NCI-H510A (cell line): Measurements from ENCODE around the gene TOMT.
A peak's percentile ranks its signal among the peaks of the same experiment; 100 is the strongest.

Source experiments
- DNase-seq: peaks from one replicate; lab custom pipeline; 2025; lab: John Stamatoyannopoulos, UW

Gene TOMT

DNA sequence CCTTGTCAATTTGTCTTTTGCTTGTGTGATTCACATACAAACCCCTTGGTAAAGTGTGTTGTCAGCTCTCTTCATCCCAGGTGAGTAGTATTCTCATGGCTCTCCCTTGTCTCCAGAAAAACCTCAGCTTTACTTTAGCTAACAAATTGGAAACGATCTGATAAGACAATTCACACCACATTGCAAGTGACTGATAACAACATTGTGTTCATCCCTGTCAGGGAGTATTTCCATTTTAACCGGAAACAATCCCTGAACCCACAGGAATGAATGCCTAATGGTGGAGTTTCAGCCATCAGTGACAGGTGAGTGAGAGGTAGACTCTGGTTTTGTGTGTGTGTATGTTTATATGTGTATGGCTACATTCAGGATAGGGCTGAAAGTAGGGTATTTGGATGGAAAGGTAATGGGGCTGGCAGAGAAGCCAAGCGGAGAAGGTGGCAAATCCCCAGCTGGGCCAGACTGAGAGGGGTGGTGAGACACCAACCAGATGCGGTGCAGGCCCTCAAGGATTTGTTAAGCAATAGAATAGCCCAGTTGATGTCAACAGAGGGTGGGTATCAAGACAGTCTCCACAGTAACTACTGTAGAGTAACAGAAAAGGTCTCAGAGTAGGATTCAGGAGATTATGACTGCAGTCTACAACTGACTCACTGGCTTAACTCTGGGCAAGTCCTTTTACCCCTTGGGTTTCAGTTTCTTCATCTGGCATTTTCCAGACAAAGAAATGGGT is 17.5 kb upstream of the TOMT start:
- DNase-seq, result no peak

DNA sequence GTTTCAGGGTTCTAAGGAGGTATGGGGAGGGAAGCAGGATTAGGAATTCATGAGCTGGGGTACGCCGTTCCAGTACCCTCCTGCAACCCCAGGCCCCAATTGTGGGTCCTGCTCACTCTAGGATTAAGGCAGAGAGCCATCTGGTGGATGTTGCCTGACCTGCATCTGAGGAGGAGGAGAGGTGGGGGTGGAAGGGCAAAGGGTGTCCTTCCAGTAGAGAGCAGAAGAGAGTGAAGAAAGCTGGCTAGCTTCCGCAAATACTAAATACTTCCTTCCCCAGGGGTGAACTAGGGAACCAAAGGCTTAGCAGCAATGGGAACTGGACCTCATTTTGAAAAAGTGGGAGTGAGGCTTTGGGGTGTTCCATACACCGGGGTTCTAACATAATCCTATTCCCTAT is 14.4 kb upstream of the TOMT start:
- peak; percentile 42 for DNase-seq

DNA sequence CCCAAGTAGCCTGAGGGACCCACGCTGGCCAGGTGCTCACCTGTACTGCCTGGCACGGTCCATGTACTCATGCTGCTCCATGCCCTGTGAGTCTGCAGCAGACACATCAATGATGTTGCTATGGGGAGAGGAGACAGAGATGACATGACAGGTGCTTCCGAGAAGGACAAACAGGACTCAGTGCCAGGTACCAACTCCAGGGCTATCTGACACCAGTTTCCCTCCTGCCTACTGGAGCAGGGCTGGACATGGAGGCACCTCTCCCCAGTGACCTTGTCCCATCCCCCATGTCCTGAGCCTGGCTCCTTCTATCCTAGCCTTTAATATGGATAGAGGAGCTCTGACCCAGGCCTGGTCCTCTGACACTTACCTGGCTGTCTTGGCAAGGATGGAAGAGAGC is 7.0 kb upstream of the TOMT start:
- DNase-seq, result no peak

DNA sequence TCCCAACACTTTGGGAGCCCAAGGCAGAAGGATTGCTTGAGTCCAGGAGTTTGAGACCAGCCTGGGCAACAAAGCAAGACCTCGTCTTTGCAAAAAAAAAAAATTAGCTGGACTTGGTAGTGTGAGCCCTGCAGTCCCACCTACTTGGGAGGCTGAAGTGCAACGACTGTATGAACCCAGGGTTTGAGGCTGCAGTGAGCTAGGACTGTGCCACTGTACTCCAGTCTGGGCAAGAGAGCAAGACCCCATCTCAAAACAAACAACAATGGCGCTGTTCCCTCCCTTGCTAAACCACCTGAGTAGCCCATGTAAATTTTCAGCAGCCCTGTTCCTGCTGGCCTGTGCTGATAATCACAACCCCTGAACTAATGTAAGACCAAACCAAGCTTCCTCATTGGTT is 5.7 kb upstream of the TOMT start:
- no peak for DNase-seq

DNA sequence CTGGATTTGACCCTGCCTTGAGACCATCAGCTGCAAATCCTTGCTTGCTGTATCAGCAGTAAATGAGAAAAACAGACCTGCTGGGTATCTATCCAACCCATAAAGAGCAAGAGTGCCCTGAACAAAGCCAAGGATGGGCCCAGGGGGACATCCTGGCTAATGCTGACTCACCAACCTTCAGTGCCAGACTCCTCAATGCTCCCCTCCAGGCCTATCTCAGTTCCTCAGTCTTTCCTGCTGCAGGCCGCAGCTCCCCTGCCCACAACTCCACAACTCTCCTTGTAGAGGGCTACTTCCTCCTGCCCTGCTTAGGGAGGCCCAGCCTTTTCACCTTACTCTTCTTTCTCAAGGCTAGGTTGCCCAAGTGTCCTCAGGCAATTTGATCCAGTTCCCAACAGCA is 5.3 kb upstream of the TOMT start:
- DNase-seq, result no peak

DNA sequence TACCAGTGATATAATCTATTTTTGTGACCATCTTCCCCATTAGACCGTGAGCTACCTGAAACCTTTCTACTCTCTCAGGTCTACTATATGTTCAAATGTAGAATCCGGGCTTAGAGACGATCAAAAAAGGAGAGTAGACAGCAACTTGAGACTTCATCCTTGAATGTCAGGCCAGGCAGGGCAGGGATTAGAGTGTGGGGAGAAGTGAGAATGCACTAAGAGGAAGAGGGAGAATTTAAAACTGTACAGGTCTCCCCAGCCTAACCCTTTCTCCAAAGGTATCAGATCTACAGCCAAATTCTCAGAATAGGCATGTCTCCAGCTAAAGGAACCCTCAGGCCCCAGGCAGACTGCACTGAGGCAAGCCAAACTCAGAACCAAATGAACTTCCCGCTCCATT is 3.6 kb upstream of the TOMT start:
- no peak for DNase-seq

DNA sequence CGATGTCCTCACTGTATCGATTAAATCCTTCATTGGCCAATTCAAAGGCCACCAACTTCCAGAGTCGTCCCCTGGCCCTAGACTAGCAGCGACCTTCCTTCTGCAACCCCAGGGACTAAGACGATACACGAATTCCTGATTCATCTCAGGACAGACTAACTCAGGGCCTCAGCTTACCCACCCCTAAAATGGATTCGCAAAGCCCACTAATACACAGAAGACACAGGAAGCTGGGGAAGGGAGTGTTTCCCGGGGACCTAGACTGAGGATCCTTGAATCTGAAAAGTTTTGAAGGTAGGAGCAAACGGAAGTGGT is 3.1 kb upstream of the TOMT start:
- DNase-seq, result no peak

DNA sequence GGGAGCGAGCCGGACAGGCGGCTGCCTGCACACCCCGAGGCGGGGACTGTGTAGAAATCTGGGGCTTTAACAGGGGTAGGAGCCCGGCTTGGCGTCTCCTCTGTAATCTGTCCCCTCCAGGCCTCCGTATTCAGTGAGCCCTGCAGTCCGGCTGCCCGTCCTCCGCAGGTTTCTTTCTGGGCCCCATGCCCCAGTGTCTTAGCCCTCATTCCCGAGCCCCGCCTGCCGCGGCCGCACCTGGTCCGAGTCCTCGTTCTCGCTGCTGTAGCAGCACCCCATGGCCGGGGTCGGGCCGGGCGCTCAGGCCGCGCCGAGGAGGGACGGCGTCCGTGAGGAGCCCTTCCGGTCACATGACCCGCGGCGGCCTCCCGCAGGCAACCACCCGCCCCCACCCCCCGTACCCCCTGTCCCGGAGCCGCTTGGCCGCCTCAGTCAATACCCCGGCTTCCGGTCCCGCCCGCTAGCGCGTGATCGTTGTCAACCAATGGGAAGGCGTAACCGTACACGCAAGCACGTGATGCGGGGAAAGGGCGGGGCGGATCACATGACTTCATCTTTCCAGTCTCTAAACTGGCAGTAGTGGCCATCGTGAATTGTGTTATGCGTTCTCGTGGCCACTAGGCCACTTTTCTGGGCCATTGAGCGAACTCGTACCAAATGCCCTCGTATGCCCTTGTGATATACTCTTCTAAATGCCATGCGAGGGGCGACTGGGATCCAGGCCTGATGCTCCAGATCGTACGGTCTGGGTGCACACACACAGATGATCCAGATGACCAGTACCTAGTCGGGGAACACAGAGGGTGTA is 2.6 kb upstream of the TOMT start, which contains the start of gene LAMTOR1:
Gene LAMTOR1, minus strand, starts transcription at position 352 of the 808 bp plus-strand sequence. Its CDS starts 73 bp downstream, at position 279.
- DNase-seq, result peak; percentile 98

DNA sequence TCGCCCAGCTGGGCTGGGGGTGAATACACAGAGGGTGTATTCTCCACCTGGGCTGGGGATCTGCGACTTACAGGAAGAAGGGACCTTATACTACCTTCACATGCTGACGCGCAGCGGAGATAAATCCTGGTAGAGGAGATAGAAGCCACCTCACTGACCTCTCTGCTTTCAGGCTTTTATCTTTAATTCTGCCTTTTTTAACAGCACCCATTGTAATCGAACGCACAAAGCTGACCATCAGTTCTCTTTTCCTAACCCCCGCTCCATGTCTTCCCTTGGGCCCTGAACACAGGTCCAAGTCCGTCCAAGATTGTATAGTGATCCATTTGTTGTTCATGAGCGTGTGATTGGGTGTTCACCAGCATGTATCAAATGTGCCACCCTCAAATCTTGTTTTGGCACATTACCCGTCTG is 2.0 kb upstream of the TOMT start:
- no peak for DNase-seq

DNA sequence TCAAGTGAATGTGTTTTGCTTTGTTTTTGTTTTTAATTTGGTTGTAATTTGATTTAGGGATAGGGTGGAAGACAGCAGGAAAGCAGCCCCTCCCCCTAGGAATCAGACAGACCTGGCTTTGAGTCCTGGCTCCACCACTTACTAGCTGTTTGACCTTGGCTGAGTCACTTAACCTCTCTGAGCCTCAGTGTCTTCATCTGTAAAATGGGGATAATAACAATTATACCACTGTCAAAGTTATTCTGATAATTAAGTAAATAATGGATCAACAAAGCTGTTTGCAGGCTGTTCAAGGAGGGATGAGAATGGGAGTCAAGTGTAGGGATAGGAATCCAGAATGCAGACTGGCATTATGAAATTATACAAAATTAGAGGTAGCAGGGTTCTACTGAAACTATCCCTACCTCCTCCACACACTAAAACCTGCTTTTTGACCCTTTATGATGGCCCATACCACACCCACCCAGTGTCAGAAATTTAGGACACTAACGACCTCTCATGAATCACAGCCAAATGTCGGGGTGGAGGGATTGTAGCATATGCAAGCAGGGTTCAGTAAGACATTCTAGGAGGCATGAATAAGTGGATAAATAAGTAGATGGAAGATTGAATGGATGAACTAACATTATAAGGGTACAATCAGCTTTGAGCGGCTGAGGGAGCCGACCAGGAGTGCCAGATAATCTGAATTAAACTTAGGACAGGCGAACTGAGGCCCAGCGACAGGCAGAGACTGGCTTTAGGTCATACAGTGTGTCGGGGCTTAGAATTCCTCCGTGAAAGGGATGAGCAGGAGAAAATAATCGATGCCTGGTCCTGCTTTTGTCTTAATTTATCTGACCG is 5.8 kb downstream of the TOMT start:
- no peak for DNase-seq

DNA sequence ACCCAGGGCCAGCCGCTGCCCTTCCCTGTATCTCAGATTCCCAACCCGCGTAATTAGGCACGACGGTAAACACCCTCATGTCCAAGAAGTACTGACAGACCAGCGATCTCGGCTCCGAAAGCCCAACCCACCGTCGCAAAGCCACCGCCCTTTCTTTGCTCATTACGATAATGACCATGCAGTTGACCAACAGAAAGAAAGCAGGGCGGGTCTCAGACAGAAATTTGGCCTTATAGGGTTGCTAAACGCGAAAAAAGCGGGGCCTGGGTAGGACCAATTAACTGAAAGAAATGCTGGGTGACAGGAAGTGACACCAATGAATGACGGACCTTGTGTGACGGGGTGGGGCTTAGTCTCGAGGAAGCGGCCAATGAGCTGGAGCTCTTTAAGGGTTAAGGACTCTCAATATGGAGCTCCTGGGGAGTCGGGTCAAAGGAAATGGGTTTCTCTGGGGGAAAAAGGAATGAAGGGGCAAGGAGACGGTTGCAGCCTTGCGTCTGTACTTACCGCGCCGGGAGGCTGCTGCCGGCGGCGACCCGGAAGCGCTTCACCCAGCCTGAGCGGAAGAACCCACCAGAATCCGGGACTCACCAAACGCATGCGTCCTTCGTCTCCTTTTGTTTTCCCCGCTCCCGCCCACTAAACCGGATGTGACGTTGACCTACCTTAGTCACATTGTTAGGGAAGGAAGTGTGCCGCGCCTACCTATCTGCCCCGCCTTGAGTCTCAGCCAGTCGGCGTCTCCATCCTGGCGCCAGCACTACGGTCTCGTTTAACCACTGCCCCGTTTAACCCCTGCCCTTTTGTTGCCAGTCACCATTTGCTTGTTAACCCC is 6.6 kb downstream of the TOMT start, which contains the start of gene ANAPC15:
Gene ANAPC15, minus strand, starts transcription at position 553 of the 835 bp plus-strand sequence. CDS start 1,419 bp downstream, outside the sequence.
- DNase-seq, result peak; percentile 98

DNA sequence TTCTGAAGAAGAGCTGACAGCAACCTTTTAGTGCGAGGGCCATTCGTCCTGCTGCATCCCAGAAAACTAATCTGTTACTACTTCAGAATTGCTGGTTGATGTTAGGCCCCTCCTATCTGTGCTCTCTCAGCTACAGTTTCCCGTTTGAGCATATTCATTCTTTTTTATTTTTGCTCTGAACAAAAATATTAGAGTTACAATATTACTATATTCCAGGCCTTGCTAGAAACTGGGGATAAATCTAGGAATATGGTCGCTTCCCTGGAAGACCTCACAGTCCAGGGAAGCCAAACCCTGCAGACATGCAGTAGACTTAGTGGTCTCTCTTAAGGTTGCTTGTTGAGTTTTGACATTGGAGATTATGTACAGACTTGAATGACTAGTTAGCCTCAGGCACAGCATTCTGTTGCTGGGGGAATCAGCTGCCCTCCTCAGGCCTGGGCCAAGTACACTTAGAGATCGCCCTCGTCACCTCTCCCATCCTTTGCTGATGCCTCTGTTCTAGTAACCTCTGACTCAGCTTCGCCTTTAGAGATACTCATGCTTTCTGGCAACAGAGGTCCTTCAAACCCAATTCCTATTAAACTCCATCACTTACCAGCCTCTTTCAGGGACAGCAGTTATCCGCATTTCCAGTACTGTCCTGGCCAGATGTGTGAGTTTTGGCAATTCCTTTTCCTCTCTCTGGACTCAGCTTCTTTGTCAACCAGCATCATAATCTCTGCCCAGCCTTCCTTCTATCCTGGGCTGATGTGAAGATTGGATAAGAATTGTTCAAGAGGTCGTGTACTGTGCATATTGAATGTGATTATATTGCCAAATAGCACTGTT is 7.5 kb downstream of the TOMT start:
- no peak for DNase-seq

DNA sequence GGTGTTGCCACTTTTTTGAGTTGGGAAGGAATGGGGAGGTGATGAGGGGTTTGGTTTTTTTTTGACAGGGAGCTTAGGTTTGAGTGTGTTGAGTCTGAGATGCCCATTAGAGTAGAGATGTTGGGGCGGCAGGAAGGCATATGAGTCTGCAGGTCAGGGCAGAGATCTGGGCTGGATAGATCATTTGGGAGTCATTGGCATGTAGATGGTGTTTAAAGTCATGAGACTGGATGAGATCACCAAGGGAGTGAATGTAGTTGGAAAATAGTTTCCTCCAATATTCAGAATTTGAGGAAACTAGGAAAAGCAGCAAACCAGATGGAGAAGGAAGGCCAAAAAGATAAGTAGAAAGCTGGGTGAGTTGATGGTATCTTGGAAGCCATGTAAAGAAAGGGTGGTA is 8.8 kb downstream of the TOMT start:
- DNase-seq, result no peak

DNA sequence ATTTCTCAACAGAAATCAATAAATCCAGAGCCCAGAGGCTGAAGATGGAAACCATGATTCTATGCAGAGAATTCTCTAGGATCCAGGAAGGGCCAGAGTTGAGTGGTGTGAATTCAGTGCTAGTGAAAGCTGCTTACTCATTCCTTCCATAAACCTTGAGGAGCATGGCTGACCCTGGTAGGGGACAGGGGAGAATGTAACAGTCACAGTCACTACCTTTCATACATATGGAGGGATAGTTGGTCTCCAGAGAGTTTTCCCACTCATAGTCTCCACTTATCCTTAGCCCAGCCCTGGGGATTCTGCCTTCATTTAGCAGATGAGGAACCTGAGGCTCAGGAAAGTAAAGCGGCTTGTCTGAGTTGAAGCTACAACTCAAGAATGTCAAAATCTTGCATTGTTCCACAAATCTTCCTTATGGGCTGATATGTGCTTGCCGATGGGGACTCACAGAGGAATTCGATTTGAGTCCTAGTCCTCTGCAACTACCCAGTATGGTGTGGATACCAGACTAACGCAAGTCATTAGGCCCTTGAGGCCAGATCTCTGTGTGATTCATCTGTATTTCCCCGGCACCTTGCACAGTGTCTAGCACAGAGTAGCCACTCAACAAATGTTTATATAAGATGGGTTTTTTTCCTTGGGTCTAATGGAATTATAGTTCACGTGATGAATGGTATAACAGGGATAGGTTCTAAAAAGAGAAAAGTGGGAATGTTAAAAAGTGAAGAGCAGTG is 10.5 kb downstream of the TOMT start:
- DNase-seq, result no peak

DNA sequence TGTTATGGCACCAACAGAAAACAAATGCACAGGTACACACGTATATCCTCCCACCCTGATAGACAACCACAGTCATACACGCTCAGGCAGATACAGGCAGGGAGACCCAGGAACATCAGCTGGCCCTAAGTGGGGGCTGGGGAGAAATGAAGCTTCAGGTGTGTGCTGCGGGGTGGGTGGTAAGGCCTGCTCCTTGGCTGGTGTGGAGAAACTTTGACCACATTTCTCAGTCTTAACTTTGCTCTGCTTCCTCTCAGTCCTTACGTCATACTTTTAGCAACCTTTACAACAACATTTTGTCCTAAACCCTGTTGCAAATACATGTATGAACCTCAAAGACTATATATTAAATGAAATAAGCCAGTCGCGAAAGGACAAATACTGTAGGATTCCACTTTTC is 13.5 kb downstream of the TOMT start:
- no peak for DNase-seq

DNA sequence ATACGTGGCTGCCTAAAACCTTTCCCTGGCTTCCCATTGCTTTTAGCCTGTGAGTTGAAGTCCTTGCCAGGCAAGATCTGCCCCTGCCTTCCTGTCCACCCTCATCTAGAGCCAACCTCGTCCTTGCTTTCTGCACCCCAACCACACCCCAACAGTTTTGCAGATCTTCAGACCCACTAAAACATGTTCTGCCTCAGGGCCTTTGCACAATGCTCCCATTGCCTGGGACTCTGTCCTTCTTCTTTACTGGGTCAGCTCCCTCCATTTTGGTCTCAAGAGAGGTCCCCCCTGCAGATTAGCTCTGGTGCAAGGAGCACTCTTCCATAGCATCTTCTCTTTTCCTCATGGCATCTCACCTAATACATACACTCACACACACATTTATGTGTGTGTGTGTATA is 15.2 kb downstream of the TOMT start:
- DNase-seq, result no peak

DNA sequence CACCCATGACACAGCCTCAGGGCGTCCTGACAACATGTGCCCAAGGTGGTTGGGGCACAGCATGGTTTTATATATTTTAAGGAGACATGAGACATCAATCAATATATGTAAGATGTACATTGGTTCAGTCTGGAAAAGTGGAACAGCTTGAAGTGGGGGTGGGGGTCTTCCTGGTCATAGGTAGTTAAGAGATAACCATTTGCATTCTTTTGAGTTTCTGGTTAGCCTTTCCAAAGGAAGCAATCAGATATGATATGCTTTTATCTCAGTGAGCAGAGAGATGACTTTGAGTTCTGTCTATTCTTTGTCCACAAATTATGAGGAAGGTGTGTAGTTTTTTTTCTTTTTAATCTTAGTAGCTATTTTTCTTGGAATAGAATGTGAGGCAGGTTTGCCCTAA is 16.9 kb downstream of the TOMT start:
- no peak for DNase-seq

DNA sequence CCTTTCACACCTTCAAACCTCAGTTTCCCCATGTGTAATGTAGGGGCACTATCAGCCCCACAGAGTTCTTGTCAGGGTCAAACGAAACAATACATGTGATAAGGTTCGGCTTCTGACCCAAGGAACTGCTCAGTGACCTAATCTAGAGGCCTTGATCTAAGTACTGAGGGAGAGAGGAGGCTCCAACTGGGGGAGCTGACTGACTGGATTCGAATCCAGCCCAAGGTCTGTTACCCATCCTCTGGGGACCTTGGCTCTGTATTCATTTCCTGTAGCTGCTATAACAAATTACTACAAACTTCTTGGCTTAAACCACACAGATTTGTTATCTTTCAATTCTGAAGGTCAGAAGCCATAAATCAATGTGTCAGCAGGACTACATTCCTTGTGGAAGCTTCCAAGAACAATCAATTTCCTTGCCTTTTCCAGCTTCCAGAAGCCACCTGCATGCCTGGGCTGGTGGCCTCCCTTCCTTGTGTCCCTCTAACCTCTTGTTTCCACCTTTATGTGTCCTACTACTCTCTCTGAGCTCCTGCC is 17.5 kb downstream of the TOMT start:
- no peak for DNase-seq

DNA sequence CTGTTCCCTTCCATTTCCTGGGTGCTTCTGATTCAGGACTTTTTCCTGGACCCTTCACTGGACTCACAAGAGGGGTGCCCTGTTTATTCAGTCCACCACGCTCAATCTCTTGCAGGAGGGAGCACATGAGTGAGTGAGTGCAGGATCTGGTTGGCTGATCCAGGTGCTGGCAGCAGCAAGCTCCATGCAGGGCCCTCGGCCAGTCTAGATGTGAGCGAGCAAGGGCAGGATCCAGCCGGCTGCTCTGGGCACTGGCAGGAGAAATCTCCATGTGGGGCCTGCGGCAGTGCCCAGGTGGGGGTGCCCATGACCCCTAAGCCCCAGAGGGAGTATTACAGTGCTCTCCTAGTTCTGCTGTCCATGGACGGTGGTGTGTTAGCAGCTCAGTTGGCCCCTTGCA is 18.3 kb downstream of the TOMT start:
- DNase-seq, result no peak

DNA sequence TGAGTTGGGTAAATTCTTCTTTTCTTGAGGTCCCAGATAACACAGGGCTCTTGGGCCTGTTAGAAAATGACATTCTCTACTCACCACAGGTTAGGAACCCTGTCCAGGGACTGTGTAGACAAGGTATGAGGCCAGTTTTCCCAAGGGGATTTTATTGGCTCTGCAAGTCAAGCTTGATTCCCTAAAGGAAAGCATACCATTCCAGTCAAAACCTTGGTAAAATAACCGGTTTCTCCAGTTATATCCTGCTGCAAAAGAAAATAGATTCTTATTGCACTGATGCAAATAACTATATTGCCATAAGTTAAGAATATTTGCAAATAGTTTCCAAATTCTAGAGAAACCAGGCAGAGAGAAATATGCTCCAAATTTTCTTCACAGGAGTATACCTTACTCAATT is 20.2 kb downstream of the TOMT start:
- no peak for DNase-seq
